Lower leg skin (tissue), 4 donors: ENCODE results near the gene NOTCH1. TPM values are rescaled to one million over a fixed set of nuclear protein-coding genes. Genes with fewer than 3 reads are reported as not detected.

Source experiments
- DNase-seq, 2 donors: peaks; one replicate each; pipeline ENCODE4 v3.0.0-alpha.2; 2019; ENCODE audit warnings: low spot score in 2 of 2
- H3K4me3 ChIP-seq: fragments of 200-600 bp; sonication (generic); 2 replicates; pipeline ENCODE4 v1.5.1; 2017; ENCODE audit warnings: mild to moderate bottlenecking, low read depth; ENCODE audit not compliant: poor library complexity, severe bottlenecking
- CTCF ChIP-seq, 3 donors: fragments of 450-650 bp; IDR thresholded peaks; one replicate each; pipeline ENCODE4 v1.5.1; 2016; ENCODE audit warnings: antibody characterized with exemption in 3 of 3, mild to moderate bottlenecking in 3 of 3, moderate library complexity in 2 of 3
- POLR2A ChIP-seq, 2 donors: fragments of 450-650 bp; IDR thresholded peaks; one replicate each; pipeline ENCODE4 v1.6.1; 2016 to 2017; ENCODE audit warnings: antibody characterized with exemption in 2 of 2, mild to moderate bottlenecking in 1 of 2, moderate library complexity in 1 of 2
- WGBS, 2 donors: methylation state at CpG; one replicate each; pipeline ENCODE4 v1.1.5; 2018; 5-methylcytosine and 5-hydroxymethylcytosine counted together
- intact Hi-C: fragments of 100-400 bp; cut with DNase I; formaldehyde crosslinking; loops from one replicate; pipeline ENCODE4 v1.15.0; 2023; ENCODE audit warnings: low total_unique reads
- total RNA-seq, 4 donors: library from RNA; depleted of rRNA; stranded (reverse); fragments of >200 nt; gene quantifications; one replicate each; pipeline ENCODE4 v1.1.0, GENCODE V29; 2016

The NOTCH1 gene
- total RNA-seq, 4 donors from 2014 or later: 79.7 to 95.3 (median 82.8) TPM

- H3K4me3 ChIP-seq: no peak overlapping the region
- 75 to 86% methylated on average over 22 to 30 of the region's 30 CpGs for WGBS, 2 donors
- no peak for TF ChIP-seq POLR2A (IDR thresholded peaks at IDR 0.05)
- no peak for TF ChIP-seq CTCF (IDR thresholded peaks at IDR 0.05)
- DNase-seq: no peak
- intact Hi-C loops: no loop called here
Measured at GRCh38 chr9:136526625-136527066, 19.2 kb downstream of the NOTCH1 start.

- intact Hi-C loops: no loop called here
- TF ChIP-seq CTCF (IDR thresholded peaks at IDR 0.05) (no peak), POLR2A (IDR thresholded peaks at IDR 0.05) (no peak)
- no peak for DNase-seq
- no peak overlapping the region for H3K4me3 ChIP-seq
- WGBS, 2 donors: 56 to 83% methylated on average over 17 to 27 of the region's 30 CpGs
Measured at GRCh38 chr9:136525841-136526499, 19.9 kb downstream of the NOTCH1 start.

GRCh38 chr9:136525207-136525606 lies 20.6 kb downstream of the NOTCH1 start:
- H3K4me3 ChIP-seq: no peak overlapping the region
- TF ChIP-seq POLR2A (IDR thresholded peaks at IDR 0.05): no peak
- no peak for TF ChIP-seq CTCF (IDR thresholded peaks at IDR 0.05)
- 80 to 91% methylated on average over 16 to 19 of the region's 21 CpGs for WGBS, 2 donors
- DNase-seq: no peak
- intact Hi-C loops: no loop called here

- 87 to 89% methylated on average over 42 to 52 of the region's 59 CpGs for WGBS, 2 donors
- intact Hi-C loops: no loop called here
- no peak for DNase-seq
- H3K4me3 ChIP-seq: no peak overlapping the region
- TF ChIP-seq CTCF (IDR thresholded peaks at IDR 0.05) (no peak), POLR2A (IDR thresholded peaks at IDR 0.05) (no peak)
Measured at GRCh38 chr9:136522314-136523237, 23.3 kb downstream of the NOTCH1 start.

- 70 to 75% methylated on average over 7 to 9 of the region's 10 CpGs for WGBS, 2 donors
- no peak overlapping the region for H3K4me3 ChIP-seq
- intact Hi-C loops: no loop called here
- TF ChIP-seq CTCF (IDR thresholded peaks at IDR 0.05) (no peak), POLR2A (IDR thresholded peaks at IDR 0.05) (no peak)
- DNase-seq: no peak
Measured at GRCh38 chr9:136521537-136521936, 24.3 kb downstream of the NOTCH1 start.
